ENCODE results near the gene G6PD. TPM values are rescaled to one million over a fixed set of nuclear protein-coding genes. Genes with fewer than 3 reads are reported as not detected.

G6PD gene
- total and polyA plus RNA-seq, 2 of the 4 experiments (the other 2 are of a cell fraction) = 77.1 to 213 TPM

- TF ChIP-seq CTCF (conservative IDR thresholded peaks at IDR 0.05; ENCODE audit: low read depth, low read length) = peak; percentile 52
Observed at GRCh38 chrX:154526901-154527675, 19.6 kb downstream of the G6PD start (continued).
